Measurements from ENCODE around the gene OR51S1.
"Not testable (repeated sequence)": the region's sequence is repeated elsewhere in the genome, so short reads cannot be mapped to it uniquely, and the experiment has no call there.

The OR51S1 gene
- long read RNA-seq, donor 1 = 0 reads
- long read RNA-seq, donor 2, partial matches to known transcripts = 0 of 1 reads
- long read RNA-seq, donor 2, other reads (novel, unspliced or antisense) = 0 of 1 reads
- long read RNA-seq, donor 3 = 0 reads
- long read RNA-seq, donor 4 = 0 reads
- long read RNA-seq, donor 5 = 0 reads
- long read RNA-seq, donor 6 = 0 reads
- long read RNA-seq, donor 7 = 0 reads
- long read RNA-seq, donor 8 = 0 reads

- DNase-seq = no peak
These were observed at the start of gene OR51S1 for GRCh38 chr11:4848908-4849532. Gene OR51S1, minus strand, starts transcription at chr11:4849208. Its CDS starts 0 bp downstream, at chr11:4849208.

- no peak for DNase-seq
These were observed 43.1 kb upstream of the OR51S1 start for GRCh38 chr11:4891996-4892640.

GRCh38 chr11:4890279-4890678 lies 41.3 kb upstream of the OR51S1 start:
- DNase-seq = no peak

- no peak for DNase-seq
These were observed 38.6 kb upstream of the OR51S1 start for GRCh38 chr11:4887591-4887990.

GRCh38 chr11:4886186-4886585 lies 37.2 kb upstream of the OR51S1 start:
- DNase-seq = no peak

GRCh38 chr11:4884361-4884760 lies 35.4 kb upstream of the OR51S1 start:
- DNase-seq = no peak

GRCh38 chr11:4882543-4882942 lies 33.5 kb upstream of the OR51S1 start:
- DNase-seq = peak; percentile 3

- peak; percentile 3 for DNase-seq
These were observed 33.0 kb upstream of the OR51S1 start, which contains the start of gene OR51T1 for GRCh38 chr11:4881860-4882500. Gene OR51T1, plus strand, starts transcription at chr11:4881900. Its CDS starts 0 bp downstream, at chr11:4881900.

GRCh38 chr11:4881188-4881587 lies 32.2 kb upstream of the OR51S1 start:
- DNase-seq = no peak

GRCh38 chr11:4865855-4866254 lies 16.8 kb upstream of the OR51S1 start:
- DNase-seq = no peak

- DNase-seq = no peak
These were observed 14.9 kb upstream of the OR51S1 start for GRCh38 chr11:4863876-4864275.

GRCh38 chr11:4862447-4863236 lies 13.6 kb upstream of the OR51S1 start:
- no peak for DNase-seq

GRCh38 chr11:4854286-4854685 lies 5.3 kb upstream of the OR51S1 start:
- not testable (repeated sequence) for DNase-seq

- no peak for DNase-seq
These were observed 2.0 kb upstream of the OR51S1 start for GRCh38 chr11:4851033-4851432.

GRCh38 chr11:4839851-4840549 lies 9.0 kb downstream of the OR51S1 start:
- no peak for DNase-seq

- DNase-seq = no peak
These were observed 18.1 kb downstream of the OR51S1 start for GRCh38 chr11:4830909-4831308.

- DNase-seq = no peak
These were observed 18.7 kb downstream of the OR51S1 start for GRCh38 chr11:4830346-4830745.

GRCh38 chr11:4826425-4826824 lies 22.6 kb downstream of the OR51S1 start:
- no peak for DNase-seq

GRCh38 chr11:4825132-4825531 lies 23.9 kb downstream of the OR51S1 start:
- DNase-seq = no peak

GRCh38 chr11:4821021-4821420 lies 28.0 kb downstream of the OR51S1 start, which contains the start of gene OR51F2:
Gene OR51F2, plus strand, starts transcription at chr11:4821321. Its CDS starts 101 bp downstream, at chr11:4821422.
- DNase-seq = no peak

- DNase-seq = no peak
These were observed 39.8 kb downstream of the OR51S1 start for GRCh38 chr11:4809246-4809645.

GRCh38 chr11:4808476-4808875 lies 40.5 kb downstream of the OR51S1 start:
- DNase-seq = no peak
